Measurements from ENCODE around the gene COPE. TPM values are rescaled to one million over a fixed set of nuclear protein-coding genes. Genes with fewer than 3 reads are reported as not detected.
A peak's percentile ranks its signal among the peaks of the same experiment; 100 is the strongest.

The COPE gene
- total RNA-seq = 100 to 1,000 TPM; 205 to 257 (median 224) TPM

- DNase-seq = peak; percentile 97 to 99 (median 98)
- peaks cover 0 to 40% (median 0%) of the 10 kb centered on the region in 3 donors for H3K36me3 ChIP-seq
- H3K9me3 ChIP-seq = no peaks in the 10 kb centered on the region
- H3K27me3 ChIP-seq = no peaks in the 10 kb centered on the region
- TF ChIP-seq CTCF (IDR thresholded peaks at IDR 0.05) (no peak), POLR2A (IDR thresholded peaks at IDR 0.05) (peak; percentile 81 to 85)
- peak within 1 kb of the TSS; percentile 83 to 94 (median 88) for H3K27ac ChIP-seq
- H3K4me3 ChIP-seq = peak within 1 kb of the TSS; percentile 74 to 97 (median 88)
- H3K4me1 ChIP-seq = peaks cover 0 to 34% (median 16%) of the 10 kb centered on the region in 4 donors
These were observed at the start of gene COPE, which contains the start of gene DDX49 for GRCh38 chr19:18919086-18919899. COPE (minus strand) TSS chr19:18919387; CDS start chr19:18919348, 39 bp downstream. DDX49 (plus strand) TSS chr19:18919715; CDS start chr19:18919742, 27 bp downstream.

- Histone ChIP-seq H3K36me3 (no peaks in the 10 kb centered on the region), H3K27ac (peak overlapping the region in 3 of 4 donors; percentile 17 to 43 (median 34)), H3K27me3 (no peaks in the 10 kb centered on the region), H3K4me3 (no peak overlapping the region), H3K4me1 (peaks cover 0 to 7% (median 0%) of the 10 kb centered on the region in 4 donors), H3K9me3 (no peaks in the 10 kb centered on the region)
- no peak for TF ChIP-seq CTCF (IDR thresholded peaks at IDR 0.05)
- TF ChIP-seq POLR2A (IDR thresholded peaks at IDR 0.05) = no peak
- peak in 1 of 3 donors; percentile 67 for DNase-seq
These were observed 48.4 kb upstream of the COPE start for GRCh38 chr19:18967358-18968146.

GRCh38 chr19:18966307-18966706 lies 47.1 kb upstream of the COPE start:
- Histone ChIP-seq H3K27me3 (no peaks in the 10 kb centered on the region), H3K4me1 (peaks cover 0 to 7% (median 0%) of the 10 kb centered on the region in 4 donors), H3K36me3 (no peaks in the 10 kb centered on the region), H3K9me3 (no peaks in the 10 kb centered on the region), H3K4me3 (no peak overlapping the region), H3K27ac (no peak overlapping the region)
- no peak for DNase-seq
- TF ChIP-seq CTCF (IDR thresholded peaks at IDR 0.05) (no peak), POLR2A (IDR thresholded peaks at IDR 0.05) (no peak)

- no peak for DNase-seq
- no peaks in the 10 kb centered on the region for H3K4me1 ChIP-seq
- no peaks in the 10 kb centered on the region for H3K36me3 ChIP-seq
- H3K27me3 ChIP-seq = no peaks in the 10 kb centered on the region
- no peaks in the 10 kb centered on the region for H3K9me3 ChIP-seq
- H3K27ac ChIP-seq = no peak overlapping the region
- H3K4me3 ChIP-seq = no peak overlapping the region
- TF ChIP-seq CTCF (IDR thresholded peaks at IDR 0.05) = no peak
- TF ChIP-seq POLR2A (IDR thresholded peaks at IDR 0.05) = no peak
These were observed 44.9 kb upstream of the COPE start for GRCh38 chr19:18964121-18964520.

GRCh38 chr19:18961767-18962620 lies 42.8 kb upstream of the COPE start:
- H3K27me3 ChIP-seq = no peaks in the 10 kb centered on the region
- H3K27ac ChIP-seq = no peak overlapping the region
- TF ChIP-seq POLR2A (IDR thresholded peaks at IDR 0.05) (no peak), CTCF (IDR thresholded peaks at IDR 0.05) (no peak)
- no peaks in the 10 kb centered on the region for H3K9me3 ChIP-seq
- H3K4me1 ChIP-seq = no peaks in the 10 kb centered on the region
- no peaks in the 10 kb centered on the region for H3K36me3 ChIP-seq
- no peak for DNase-seq
- H3K4me3 ChIP-seq = no peak overlapping the region
